CD4-positive, alpha-beta T cell treated with Interleukin-17A for 1 hour (primary cell): ENCODE data around the gene AKAP7.

Source experiments
- DNase-seq: peaks from one replicate; pipeline ENCODE4 v3.0.0-alpha.2; 2020

The AKAP7 gene

DNA sequence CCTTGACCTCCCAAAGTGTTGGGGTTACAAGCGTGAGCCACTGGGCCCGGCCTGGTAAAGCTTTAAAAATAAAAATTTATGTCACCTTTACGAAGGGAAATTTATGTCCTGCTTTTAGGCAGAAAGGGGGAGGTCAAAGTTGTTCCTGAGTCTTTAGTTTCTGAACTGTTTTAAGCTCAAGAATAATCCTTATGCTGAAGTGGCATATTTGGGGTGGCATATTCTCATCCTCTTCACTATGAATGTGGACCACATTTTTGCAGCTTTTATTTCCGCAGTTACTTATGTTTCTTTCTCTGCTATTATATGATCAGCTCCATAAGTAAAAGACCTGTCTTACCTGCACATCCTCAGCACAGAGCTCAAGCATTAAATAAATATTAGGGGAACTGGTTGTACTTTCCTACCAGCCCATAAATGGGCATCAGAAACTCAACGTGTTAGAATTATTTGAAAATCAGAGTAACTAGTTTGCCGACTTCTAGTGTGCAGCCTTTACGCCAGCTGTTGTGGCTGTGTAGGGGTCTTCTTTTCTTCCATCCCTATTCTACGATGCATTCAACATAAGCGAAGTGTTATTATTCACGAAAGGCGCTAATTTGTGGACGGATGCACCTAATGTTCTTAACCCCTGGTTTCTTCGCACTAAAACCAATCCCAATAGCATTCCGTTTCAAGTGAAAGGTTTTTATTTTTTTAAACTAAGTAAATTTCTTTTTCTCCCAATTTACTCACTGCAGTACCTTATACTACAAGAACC is 867 bp upstream of the AKAP7 start:
- DNase-seq = no peak

DNA sequence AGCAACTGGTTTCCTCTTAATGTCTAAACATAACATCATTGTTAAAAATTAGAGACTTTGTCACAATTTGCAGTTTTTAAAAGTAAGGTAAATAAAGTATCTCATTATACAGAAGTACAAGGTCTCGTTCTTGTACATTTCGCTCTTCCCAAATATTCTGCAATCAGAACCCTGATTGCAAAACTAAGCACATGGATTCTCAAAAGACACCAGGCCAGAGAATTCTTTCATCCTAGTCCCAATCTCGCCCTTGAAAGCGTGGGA is 355 bp upstream of the AKAP7 start:
- DNase-seq = no peak

DNA sequence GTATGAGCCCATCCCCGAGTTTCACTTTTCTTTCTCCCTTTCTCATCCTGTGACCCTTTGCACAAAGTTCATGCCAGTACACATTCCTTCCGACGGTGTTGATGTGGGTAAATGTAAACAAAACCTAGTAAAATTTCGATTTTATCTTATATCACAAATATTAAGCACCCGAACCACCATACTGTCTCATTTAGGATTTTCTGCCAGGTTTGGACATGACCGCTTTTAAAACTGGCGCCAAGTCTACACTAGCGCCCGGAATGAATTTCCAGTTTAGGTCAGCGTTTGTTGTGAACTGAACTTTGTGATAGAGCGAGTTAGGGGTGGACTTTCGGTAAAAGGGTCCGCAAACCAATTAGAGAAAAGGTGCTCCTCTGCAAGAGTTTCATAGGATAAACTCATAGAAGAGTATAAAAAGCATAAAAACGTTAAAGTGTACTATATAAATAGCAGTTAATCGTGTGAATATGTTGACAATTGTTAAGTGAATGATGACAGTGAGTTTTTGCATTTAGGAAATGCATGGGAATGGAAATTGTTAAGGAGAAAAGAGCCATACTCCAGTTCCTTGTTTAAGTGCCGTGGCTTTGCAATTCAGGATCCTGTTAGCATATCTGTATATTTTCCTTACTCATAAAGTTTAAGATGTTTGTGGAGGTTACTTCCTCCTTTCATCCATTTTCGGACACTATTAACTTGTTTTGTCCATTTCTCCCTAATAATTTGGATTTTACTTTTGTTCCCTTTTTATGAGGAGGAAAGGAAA is 937 bp downstream of the AKAP7 start:
- DNase-seq = no peak

DNA sequence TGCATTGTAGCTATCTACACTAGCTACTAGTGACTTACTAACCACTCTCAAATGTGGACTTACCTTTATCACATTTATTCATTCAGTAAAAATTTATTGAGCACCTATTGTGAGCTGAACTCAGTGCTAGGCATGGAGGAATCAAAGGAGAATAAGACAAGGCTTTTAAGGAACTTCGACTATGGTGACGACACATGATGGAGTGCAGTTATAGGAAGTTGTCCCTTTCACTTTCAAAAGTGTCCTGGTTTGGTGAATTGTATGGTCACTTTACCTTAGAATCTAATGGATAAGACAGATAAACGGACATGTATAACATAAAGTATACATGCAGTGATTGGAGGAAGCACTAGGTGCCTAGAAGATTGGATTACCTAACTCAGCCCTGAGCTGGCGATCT is 4.3 kb downstream of the AKAP7 start:
- no peak for DNase-seq

DNA sequence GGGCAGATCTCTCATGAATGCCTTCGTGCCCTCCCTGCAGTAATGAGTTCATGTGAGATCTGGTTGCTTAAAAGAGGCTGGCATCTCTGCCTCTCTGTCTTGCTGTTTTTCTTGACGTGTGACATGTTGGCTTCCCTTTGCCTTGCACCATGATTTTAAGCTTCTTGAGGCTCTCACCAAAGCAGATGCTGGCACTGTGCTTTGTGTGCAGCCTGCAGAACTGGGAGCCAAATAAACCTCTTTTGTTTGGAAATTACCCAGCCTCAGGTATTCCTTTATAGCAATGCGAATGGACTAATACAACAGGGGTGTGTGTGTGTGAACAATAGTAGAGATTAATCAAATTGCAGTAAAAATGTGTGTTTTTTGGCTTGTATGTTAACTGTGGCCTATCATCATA is 8.1 kb downstream of the AKAP7 start:
- DNase-seq = no peak

DNA sequence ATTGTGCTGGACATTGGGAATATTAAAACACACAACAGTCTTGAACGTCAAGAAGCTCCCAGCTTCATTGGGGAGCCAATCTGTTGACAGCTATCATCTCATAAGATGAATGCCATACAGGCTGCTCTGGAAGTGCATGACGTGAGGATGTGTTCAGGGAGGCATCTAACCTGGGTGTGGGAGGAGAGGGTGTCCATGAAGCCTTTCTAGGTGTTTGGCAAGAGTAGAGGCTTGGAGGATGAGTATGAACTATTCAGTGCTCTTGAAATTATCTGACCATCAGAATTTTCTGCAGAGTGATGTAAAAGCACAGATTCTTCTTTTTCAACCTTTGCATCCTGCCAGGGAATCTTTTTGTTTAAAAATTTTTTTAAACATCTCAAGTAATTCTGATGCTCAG is 11.6 kb downstream of the AKAP7 start:
- no peak for DNase-seq

DNA sequence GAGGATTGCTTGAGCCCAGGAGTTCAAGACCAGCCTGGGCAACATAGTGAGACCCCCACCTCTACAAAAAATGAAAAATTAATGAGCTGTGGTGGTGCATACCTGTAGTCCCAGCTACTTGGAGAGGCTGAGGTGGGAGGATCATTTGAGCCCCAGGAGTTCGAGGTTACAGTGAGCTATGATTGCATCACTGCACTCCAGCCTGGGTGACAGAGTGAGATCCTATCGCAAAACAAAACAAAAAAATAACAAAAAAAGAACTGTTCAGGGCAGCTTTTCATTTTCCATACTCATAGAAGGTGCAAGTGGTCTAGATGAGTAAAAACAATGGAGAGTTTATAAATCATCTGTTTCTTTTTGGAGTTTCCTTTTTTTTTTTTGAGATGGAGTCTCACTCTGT is 21.1 kb downstream of the AKAP7 start:
- DNase-seq = no peak

DNA sequence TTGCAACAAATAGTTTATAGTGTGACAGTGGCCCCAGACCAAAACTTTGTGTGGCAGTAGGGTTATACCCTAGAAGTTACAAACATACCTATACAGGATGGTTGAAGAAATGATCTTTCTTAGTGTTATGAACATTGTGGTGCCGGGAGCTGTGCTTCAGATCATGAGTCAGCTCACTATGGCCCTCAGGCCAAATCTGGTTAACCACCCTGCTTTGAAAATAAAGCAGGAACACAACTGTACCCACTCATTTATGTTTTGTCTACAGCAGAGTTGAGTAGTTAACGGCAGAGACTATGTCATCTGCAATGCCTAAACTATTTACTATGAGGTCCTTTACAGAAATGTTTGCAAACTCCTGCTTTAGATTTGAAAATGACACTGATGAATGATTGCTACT is 24.3 kb downstream of the AKAP7 start:
- no peak for DNase-seq

DNA sequence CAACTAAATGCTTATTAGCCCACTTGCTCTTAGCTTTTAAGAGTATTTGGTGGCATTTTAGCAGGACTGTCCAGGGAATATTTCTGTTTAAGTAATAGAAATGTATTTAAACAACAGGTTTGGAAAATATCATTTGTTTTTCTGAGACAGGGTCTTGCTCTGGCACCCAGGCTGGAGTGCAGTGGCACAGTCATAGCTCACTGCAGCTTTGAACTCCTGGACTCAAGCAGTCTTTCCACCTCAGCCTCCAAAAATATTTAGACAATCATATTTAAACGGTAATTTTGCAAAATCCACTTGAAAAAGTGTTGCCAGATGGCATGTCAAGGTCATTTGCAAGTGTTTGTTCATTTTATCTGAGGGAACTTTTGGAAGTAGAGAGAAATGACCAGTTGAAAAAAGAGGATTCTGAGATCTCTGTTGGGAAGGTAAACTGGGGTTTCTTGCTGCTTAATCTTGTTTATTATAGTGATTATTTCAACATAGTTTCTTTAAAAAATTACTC is 25.0 kb downstream of the AKAP7 start:
- DNase-seq = no peak

DNA sequence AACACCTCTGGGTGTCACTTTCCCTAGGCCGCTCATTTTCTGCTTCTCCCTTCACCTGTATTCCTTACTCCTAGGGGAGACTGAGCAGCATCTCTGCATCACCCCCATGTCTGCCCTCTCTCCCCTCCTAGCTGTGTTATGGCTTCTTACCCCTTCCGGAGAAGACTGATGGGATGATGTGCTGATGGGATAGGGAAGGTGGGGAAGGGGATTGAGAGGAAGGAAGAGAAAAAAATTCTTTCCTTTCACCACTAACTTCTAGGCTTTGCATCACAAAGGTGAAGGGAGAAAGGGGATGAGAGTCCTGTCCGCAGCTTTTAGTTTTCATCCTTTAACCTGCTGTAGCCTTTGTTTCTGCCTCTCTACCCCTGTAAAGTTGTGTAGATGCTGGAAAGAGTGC is 26.7 kb downstream of the AKAP7 start:
- DNase-seq = no peak

DNA sequence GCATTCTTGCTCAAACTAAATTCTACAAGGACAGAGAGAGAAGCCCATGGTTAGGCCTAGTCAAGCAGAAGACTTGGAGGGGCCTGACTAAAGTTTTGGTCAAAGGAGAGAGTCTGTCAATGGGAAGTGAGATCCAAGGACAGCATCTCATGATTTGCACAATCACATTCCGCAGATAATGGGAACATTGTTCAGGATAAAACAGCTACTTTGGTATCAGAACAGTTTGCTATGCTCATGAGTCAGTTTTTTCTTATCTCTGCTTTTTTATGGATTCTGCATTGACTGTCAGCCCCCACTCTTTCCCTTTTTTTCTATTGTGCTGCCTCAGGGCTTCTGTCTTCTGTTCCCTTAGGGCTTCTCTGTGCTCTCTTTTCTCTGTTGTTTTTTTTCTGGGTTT is 28.6 kb downstream of the AKAP7 start:
- DNase-seq = no peak

DNA sequence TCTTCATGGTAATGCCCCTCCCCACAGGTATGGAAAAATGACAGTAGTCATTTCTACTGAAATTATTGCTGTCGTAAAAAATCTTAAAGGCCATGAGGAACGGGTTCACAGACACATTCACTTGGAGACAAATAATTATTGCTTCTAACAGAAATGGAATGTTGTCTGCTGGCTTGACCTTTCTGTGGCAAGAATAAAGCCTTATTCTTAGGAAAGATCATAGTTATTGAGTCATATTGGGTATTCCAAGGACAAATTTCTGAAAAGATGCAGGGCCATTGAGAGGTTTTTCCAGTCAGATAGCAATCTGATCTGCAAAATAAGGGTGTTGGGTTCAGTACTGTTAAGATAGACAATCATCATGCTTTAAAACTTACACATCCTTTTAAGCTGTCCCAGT is 29.2 kb downstream of the AKAP7 start:
- no peak for DNase-seq

DNA sequence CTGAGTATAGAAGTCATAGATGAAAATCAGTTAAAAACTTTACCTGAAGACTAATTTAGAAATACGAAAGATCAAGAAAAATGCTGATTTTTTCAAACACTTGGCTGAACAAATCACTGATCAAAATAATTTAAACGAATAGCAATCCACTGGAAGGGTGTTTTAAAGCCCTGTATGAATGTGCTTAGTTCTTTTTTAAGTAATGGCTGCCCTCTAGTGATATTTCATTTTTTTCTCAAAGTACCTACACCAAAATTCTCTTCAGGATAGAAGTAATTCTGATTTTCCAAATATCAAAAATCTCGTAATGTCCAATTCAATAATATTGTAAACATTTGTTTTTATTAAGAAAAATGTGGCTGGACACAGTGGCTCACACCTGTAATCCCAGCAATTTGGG is 32.5 kb downstream of the AKAP7 start:
- no peak for DNase-seq

DNA sequence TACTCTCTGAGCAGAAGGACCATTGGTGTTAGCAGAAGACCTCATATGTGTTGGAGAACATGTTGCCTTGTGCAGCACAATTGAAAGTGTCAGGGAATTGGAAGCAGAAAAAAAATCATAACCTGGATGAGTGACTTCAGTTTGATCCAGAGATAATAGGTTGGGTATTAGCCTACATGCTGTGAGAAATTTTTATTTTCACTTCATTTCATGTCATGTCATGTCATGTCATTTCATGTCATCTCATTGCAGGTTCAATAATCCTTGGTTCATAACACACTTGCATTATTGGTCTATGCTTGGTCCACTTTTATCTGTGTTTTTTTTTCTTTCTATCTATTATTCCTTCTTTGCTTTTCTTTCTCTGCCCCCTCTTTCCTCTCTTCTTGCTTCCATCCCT is 34.3 kb downstream of the AKAP7 start:
- no peak for DNase-seq

DNA sequence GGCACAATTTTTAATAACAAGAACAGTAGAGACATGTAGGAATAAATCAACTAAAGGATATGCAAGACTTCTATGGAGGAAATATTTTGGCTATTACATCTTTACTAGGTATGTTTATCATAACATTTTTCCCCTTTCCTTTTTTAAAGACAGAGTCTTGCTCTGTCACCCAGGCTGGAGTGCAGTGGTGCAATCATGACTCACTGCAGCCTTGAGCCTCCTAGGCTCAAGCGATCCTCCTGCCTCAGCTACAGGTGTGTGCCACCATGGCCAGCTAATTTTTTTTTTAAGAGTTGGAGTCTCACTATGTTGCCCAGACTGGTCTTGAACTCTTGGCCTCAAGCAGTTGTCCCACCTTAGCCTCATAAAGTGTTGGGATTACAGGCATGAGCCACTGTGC is 37.0 kb downstream of the AKAP7 start:
- no peak for DNase-seq

DNA sequence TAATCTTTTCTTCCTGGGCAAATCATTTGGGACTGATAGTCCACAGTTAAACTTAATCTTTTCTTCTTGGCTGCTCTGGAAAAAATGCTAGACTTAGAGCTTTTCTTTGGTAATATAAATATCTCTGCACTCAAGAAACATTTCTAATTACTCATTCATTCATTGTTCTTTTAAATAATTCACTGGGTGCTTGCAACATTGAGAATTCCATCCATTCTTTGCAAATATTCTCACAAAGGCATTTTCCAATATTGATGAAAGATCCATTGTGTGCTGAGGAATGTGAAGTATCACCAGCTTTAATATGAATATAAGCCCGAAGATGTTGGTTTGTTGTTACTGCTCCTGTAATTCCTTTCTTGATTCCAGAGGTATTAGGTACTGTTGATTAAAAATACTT is 38.4 kb downstream of the AKAP7 start:
- no peak for DNase-seq

DNA sequence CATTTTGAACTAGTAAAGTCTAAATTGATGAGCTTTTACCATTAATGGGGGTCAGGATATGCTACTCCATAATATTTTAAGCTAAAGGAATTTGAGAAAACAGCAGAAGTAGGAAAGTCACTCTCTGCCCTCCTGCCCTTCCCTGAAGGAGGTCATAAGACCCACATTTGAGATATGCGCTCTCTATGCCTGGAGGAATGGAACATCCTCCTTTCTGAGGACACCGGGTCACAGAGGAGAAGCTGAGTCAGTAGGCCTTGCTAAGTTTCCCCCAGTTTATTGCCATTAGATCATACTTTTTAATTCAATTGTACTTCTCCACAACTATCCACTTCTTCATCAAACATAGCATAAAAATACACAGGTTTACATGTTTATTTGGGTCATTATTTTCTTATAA is 40.3 kb downstream of the AKAP7 start:
- no peak for DNase-seq

DNA sequence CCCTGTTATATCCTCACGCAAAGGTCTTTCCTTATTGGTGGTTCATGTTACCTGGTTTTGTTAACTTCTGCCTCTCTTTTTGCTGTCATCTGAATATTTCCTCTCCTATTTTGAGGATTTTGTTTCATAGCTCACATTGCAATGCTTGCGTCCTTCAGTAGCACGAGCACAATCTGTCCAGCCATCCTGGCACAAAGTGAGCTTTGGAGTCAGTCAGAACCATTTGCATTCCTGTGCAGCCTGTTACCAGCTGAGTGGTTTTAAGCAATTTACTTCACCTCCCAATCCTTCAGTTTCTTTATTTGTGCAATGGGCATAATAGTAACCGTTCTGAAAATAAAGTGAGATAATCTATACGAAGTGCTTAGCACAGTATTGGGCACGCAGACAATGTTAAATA is 42.7 kb downstream of the AKAP7 start:
- no peak for DNase-seq

DNA sequence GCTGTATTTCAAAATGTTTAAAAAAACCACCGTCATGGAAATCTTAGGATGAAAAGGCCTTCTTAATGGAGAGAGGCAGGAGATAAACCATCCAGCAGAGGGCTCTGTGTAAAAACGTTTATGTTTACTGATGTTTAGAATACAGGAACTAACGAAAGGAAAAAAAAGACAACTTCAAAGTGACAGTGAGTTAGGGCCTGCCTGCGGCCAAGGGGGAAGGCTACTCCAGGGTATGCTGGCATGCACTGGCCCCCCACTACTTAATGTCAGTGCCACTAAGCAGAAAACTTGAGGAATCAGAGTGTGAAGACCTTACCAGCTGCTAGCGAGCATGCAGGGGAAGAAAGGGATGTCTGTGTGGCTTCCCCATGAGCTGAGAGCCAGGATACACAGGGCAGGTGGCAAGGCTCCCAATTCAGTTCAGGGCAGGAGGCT is 47.7 kb downstream of the AKAP7 start:
- peak; percentile 65 for DNase-seq

DNA sequence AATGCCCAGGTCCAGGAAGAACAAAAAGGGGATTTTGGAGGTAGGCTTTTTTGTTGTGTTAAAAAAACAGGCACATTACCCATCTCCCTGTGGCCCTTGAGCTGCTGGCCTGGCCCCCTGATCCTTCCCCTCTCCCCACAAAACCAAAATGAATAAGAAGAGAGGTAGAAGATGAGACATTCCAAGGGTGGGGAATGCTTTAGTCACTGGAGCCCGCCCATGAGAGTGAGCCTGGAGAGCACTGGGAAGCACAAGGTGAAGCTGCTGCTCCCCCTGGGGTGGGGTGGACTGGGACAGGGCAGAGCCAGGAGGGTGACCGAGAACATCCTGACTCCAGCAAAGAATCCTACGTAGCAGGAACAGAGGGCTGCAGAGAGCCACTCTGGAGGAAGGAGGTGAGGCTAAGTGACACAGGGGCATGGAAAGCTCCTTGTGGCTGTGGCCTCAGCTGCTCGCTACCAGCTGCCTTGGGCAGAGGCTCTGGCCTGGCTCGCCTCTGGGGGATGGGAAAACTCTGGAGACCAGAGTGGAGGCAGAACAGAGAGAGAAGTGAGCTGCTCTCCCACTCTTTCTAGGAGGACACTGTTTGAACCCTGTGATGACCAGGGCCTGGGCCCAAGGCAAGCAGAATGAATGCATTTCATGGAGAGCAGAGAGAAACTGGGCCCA is 48.3 kb downstream of the AKAP7 start:
- DNase-seq = no peak

DNA sequence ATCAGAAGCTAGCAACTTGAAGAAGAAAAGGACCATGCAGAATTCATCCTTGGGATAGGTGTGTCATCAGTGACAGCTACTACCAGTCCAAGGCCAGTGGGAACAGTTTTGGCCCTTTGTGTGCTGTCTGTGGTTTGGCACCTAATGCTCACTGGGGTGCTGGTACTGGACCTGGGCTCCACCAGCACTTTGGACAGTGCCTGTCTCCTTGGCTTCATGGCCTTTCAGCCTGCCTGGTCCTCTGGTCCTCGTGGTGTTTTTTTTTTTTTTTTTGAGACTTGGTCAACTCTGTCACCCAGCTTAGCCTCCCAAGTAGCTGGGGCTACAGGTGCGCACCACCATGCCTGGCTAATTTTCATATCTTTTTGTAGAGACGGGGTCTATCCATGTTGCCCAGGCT is 56.3 kb downstream of the AKAP7 start:
- DNase-seq = no peak

DNA sequence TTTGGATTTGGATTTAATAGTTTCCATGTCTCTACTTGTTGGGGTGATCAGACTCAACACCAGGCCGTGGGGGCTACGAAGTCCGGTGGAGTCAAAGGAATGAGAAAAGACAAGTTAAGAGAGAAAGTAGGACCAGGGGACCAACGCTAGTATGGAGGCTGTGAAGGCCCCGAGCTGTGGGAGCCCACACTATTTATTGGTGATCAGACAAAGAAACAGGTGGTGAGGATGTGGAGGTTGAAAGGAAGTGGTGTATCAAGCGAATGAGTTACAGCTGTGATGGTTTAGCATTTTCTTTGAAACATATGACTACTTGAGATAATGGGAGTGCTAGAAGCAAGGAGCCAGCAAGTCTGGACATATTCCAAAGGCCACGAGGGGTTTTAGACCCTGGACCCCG is 62.4 kb downstream of the AKAP7 start:
- peak; percentile 52 for DNase-seq

DNA sequence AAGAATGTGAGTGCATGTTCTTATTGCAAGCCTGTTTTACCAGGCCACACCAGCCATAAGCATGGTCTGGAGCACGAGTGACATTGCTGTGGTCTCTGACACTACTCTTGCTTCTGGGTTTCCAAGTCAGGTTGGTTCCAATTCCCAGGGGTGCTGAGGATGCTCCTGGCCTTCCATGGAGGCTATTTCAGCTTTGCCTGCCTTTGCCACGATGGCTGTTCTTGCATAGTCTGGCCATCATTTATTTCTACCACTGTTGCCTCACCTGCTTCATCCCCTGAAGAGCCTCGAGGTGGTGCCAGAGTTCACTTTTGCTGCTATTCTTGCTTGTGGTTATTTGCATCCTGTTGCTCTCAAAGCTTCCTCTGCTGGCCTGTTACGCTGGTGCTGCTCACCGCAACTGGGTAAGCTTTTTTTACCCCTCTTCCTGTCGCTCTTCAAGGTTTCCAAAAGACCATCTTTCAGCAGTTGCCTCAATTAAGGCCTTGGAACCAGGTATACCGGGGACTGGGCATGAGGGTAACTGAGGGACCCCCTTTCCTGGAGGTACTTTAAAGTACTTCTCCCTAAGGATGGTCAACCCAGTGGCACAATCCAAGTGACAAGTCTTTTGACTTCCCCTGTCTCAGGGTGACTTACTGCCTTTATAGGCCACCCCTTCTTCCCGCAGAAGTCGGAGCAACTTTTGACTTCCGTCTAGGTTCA is 64.5 kb downstream of the AKAP7 start:
- peak; percentile 89 for DNase-seq
